GM12878 (cell line): Measurements from ENCODE around the gene PI3. TPM values are rescaled to one million over a fixed set of nuclear protein-coding genes. Genes with fewer than 3 reads are reported as not detected.

Source experiments
- ATAC-seq: fragments of 200-7000 bp; cut with Tn5 transposase; 3 replicates; pipeline ENCODE4 v1.9.1; 2020; ENCODE audit warnings: mild to moderate bottlenecking, moderate library complexity
- BruUV-seq: library from RNA; stranded (reverse); fragments of 400-500 nt; replicated peaks from 2 replicates; lab custom pipeline; 2021; lab: Mats Ljungman, UMichigan
- CTCF ChIA-PET: fragments of 300-600 bp; sonication (Branson Sonifier 250); formaldehyde crosslinking; extraction: SDS; loops from one replicate; lab custom pipeline; 2021; ENCODE audit warnings: inconsistent platforms; lab: Yijun Ruan, JAX
- POLR2A ChIA-PET: fragments of 350-600 bp; formaldehyde crosslinking; extraction: SDS; loops from one replicate; lab custom pipeline; 2021; ENCODE audit warnings: inconsistent platforms; lab: Charles Lee
- RAD21 ChIA-PET: fragments of 300-600 bp; sonication (Branson Sonifier 250); formaldehyde crosslinking; loops from one replicate; lab custom pipeline; 2023; ENCODE audit warnings: antibody characterized with exemption; ENCODE audit not compliant: unreplicated experiment; lab: Charles Lee
- SMC1A ChIA-PET: fragments of 300-600 bp; sonication (Branson Sonifier 250); formaldehyde crosslinking; loops from one replicate; lab custom pipeline; 2023; ENCODE audit not compliant: unreplicated experiment, uncharacterized antibody; lab: Charles Lee
- DNase-seq: peaks from one replicate; pipeline ENCODE4 v3.0.0-alpha.2; 2011; ENCODE audit warnings: low read depth, low spot score
- FAIRE-seq: peaks from 3 replicates; lab custom pipeline; 2011; peaks lifted over from hg19 to GRCh38; lab: Jason Lieb, UNC
- H2AFZ ChIP-seq: 2 replicates; pipeline ENCODE4 v1.6.0; 2011; ENCODE audit warnings: low read depth, low read length, control low read depth; ENCODE audit not compliant: control insufficient read depth
- H3K27ac ChIP-seq: 2 replicates; pipeline ENCODE4 v1.5.1; 2011; ENCODE audit warnings: control low read depth; ENCODE audit not compliant: control insufficient read depth, insufficient read depth
- H3K27me3 ChIP-seq, 2 experiments: replicated peaks in 1 of 2; 2 replicates each; pipeline versions ENCODE4 v1.6.0 to v1.6.1; 2011; ENCODE audit warnings: low read length in 1 of 2; ENCODE audit not compliant: control insufficient read depth in 2 of 2, insufficient read depth in 2 of 2
- H3K36me3 ChIP-seq, 2 experiments: 2 replicates each; pipeline ENCODE4 v1.5.1; 2011; ENCODE audit warnings: low read length in 1 of 2; ENCODE audit not compliant: control insufficient read depth in 2 of 2, insufficient read depth in 2 of 2
- H3K4me1 ChIP-seq: 2 replicates; pipeline ENCODE4 v1.6.1; 2011; ENCODE audit warnings: mild to moderate bottlenecking, low read length, moderate library complexity, mixed read lengths; ENCODE audit not compliant: control insufficient read depth, insufficient read depth
- H3K4me2 ChIP-seq: 2 replicates; pipeline ENCODE4 v1.6.0; 2011; ENCODE audit warnings: control low read depth; ENCODE audit not compliant: control insufficient read depth, insufficient read depth
- H3K4me3 ChIP-seq: fragments of 200-600 bp; sonication (generic); 2 replicates; pipeline ENCODE4 v1.5.1; 2016
- H3K79me2 ChIP-seq: 2 replicates; pipeline ENCODE4 v1.6.0; 2011; ENCODE audit warnings: low read length; ENCODE audit not compliant: control insufficient read depth, insufficient read depth
- H3K9ac ChIP-seq: 2 replicates; pipeline ENCODE4 v1.8.0; 2011; ENCODE audit warnings: low read length, control low read depth, mixed read lengths; ENCODE audit not compliant: control insufficient read depth, insufficient read depth
- H3K9me3 ChIP-seq: replicated peaks from 3 replicates; pipeline ENCODE4 v1.5.1; 2011; ENCODE audit warnings: mild to moderate bottlenecking, low read length; ENCODE audit not compliant: control insufficient read depth, insufficient read depth
- H4K20me1 ChIP-seq: 2 replicates; pipeline ENCODE4 v1.6.0; 2011; ENCODE audit not compliant: control insufficient read depth, insufficient read depth
- ATF3 ChIP-seq: IDR thresholded peaks from 2 replicates; pipeline ENCODE4 v1.6.1; 2011; ENCODE audit warnings: low read depth, mild to moderate bottlenecking, low read length, moderate library complexity, borderline replicate concordance; ENCODE audit errors: extremely low read depth
- CREB1 ChIP-seq: IDR thresholded peaks from 2 replicates; pipeline ENCODE4 v1.6.1; 2012; ENCODE audit warnings: low read depth, mild to moderate bottlenecking, inconsistent platforms
- ETV6 ChIP-seq, 2 experiments: fragments of 450-650 bp in 1 of 2; IDR thresholded peaks in 1 of 2; conservative IDR thresholded peaks in 1 of 2; 2 replicates each; pipeline ENCODE4 v1.6.1; 2014; ENCODE audit warnings: antibody characterized with exemption in 1 of 2, borderline replicate concordance in 1 of 2, low read depth in 1 of 2, mild to moderate bottlenecking in 1 of 2, moderate library complexity in 1 of 2
- KAT2A ChIP-seq: conservative IDR thresholded peaks from 2 replicates; pipeline ENCODE4 v1.6.1; 2011; ENCODE audit warnings: low read depth, low read length; ENCODE audit not compliant: control insufficient read depth
- MYB ChIP-seq: fragments of 150-350 bp; IDR thresholded peaks from 2 replicates; pipeline ENCODE4 v1.6.1; 2014; ENCODE audit warnings: mild to moderate bottlenecking, low read depth, low read length, borderline replicate concordance
- MYC ChIP-seq: IDR thresholded peaks from 2 replicates; pipeline ENCODE4 v1.6.1; 2011; ENCODE audit warnings: mild to moderate bottlenecking, low read length, moderate library complexity, inconsistent platforms; ENCODE audit not compliant: insufficient read depth, insufficient replicate concordance, insufficient read length, severe bottlenecking
- PKNOX1 ChIP-seq: fragments of 450-650 bp; IDR thresholded peaks from 2 replicates; pipeline ENCODE4 v1.6.1; 2016; ENCODE audit warnings: mild to moderate bottlenecking
- SIX5 ChIP-seq: IDR thresholded peaks from 2 replicates; pipeline ENCODE4 v1.6.1; 2011; ENCODE audit warnings: mild to moderate bottlenecking, low read depth, low read length, moderate library complexity; ENCODE audit not compliant: severe bottlenecking
- SP1 ChIP-seq: IDR thresholded peaks from one replicate; pipeline ENCODE4 v1.6.1; 2011; ENCODE audit warnings: low read depth, low read length
- TBL1XR1 ChIP-seq: IDR thresholded peaks from 2 replicates; pipeline ENCODE4 v1.6.1; 2012; ENCODE audit warnings: low read depth, low read length, improper control_type of control experiment
- TCF3 ChIP-seq: IDR thresholded peaks from 2 replicates; pipeline ENCODE4 v1.6.1; 2012; ENCODE audit warnings: low read depth, mild to moderate bottlenecking, low read length, borderline replicate concordance; ENCODE audit not compliant: insufficient read depth
- ZNF207 ChIP-seq: fragments of 450-650 bp; IDR thresholded peaks from 2 replicates; pipeline ENCODE4 v1.6.1; 2014; ENCODE audit warnings: antibody characterized with exemption, mild to moderate bottlenecking, borderline replicate concordance
- ZNF24 ChIP-seq: fragments of 450-650 bp; IDR thresholded peaks from 2 replicates; pipeline ENCODE4 v1.6.1; 2017; ENCODE audit warnings: antibody characterized with exemption, mild to moderate bottlenecking
- ZNF274 ChIP-seq: IDR thresholded peaks from one replicate; pipeline ENCODE4 v1.8.0; 2011; ENCODE audit not compliant: insufficient read length, insufficient read depth
- ZSCAN29 ChIP-seq: fragments of 450-650 bp; IDR thresholded peaks from 2 replicates; pipeline ENCODE4 v1.6.1; 2017; ENCODE audit warnings: mild to moderate bottlenecking, moderate library complexity
- whole genome bisulfite sequencing: methylation state at CpG from one replicate; pipeline ENCODE4 v1.1.6; 2016; ENCODE audit warnings: low lambda C conversion rate; ENCODE audit not compliant: insufficient replicate concordance, insufficient coverage; ENCODE audit errors: missing lambda C conversion rate; 5-methylcytosine and 5-hydroxymethylcytosine counted together
- in situ Hi-C: fragments of 300-500 bp; cut with MboI; formaldehyde crosslinking; loops from 9 replicates; pipeline ENCODE4 v1.14.3; 2018; ENCODE audit warnings: mixed read lengths
- intact Hi-C: fragments of 100-400 bp; cut with micrococcal nuclease; formaldehyde crosslinking; loops from one replicate; pipeline ENCODE4 v1.14.2; 2022; ENCODE audit not compliant: unreplicated experiment
- polyA plus RNA-seq, 11 experiments: library from polyadenylated mRNA; depleted of rRNA in 4 of 11; unstranded in 6 of 11; stranded (reverse) in 5 of 11; fragments of >200 nt; fragmentation: Nextera tagmentation in 4 of 11; fragmentation: Illumina TruSeq in 1 of 11; extraction: Ambion mirVana in 4 of 11; extraction: Trizol in 1 of 11; gene quantifications; 1 replicate in 1 of 11; 2 replicates in 10 of 11; pipeline versions ENCODE4 v1.2.1 to v1.2.3, GENCODE V29; 2011 to 2016; ENCODE audit warnings: inconsistent platforms in 2 of 11, missing spikeins in 2 of 11, low read depth in 1 of 11
- total RNA-seq, 4 experiments: library from RNA; depleted of rRNA in 3 of 4; stranded (reverse); fragments of >200 nt in 3 of 4; fragmentation: Illumina TruSeq in 1 of 4; extraction: Trizol in 1 of 4; gene quantifications; 2 replicates each; pipeline versions ENCODE4 v1.2.1 to v1.2.3, GENCODE V29; 2013 to 2021
- TF ChIP-seq, protein P1 (sequence below): fragments of 450-650 bp; IDR thresholded peaks from 2 replicates; pipeline ENCODE4 v1.6.1; 2017; ENCODE audit warnings: borderline replicate concordance

Gene PI3
- total and polyA plus RNA-seq, 10 of the 15 experiments (the other 5 are each of a cell fraction or from before 2014, with no cell fraction given), result not detected

DNA sequence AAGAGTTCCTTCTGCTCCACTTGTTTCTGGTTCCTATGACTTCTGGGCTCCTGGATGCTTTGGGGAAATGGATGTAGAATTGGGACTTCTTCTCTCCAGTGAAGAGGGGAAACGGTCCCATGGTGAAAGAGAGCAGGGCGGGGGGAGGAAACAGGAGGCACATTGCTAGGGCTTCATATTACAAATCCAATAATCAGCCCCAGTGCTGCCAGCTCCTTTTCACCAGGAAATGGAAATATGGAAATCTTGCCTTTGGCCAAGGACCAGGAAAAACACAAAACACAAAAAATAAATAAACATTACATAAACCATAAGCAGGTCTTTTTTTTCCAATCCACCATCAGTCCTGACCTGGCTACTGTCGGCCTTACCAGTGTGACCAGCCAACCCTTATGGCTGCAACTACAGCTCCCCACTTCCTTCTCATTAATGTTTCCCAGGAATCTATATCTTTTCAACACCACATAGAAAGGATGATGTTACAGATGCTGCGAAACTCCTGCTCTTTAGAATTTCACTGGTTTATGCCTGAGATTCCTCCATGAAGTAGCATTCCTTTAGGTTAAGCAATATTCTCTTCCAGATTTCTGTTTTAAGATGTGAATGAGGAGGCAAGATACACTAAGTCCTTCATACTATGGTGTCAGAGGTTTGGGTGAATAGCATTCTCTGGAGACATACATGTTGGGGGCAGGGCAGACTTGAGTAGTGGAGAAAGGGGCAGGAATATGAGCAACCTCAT lies 2.0 kb downstream of the PI3 start:
- H3K9ac ChIP-seq, result no peak overlapping the region
- H3K4me2 ChIP-seq, result no peak overlapping the region

DNA sequence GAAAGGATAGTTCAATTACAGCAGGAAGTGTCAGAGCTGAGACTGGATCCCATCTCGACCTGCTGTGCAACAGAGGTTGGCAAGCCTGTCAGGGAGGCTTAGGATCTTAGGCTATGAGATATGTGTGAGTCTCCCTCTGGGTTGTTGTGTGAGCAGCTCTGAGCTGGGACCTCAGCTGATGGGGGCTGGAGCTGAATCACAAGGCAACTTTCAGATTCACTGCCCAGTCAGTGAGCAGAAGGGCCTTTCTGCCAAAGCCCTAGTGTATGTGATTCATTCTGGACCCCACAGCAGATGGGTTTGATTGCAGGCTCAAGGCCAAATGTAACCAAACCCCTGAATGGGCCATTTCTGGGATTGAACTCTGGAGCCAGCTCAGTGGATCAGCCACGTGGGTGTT lies 4.5 kb downstream of the PI3 start:
- no peaks in the 10 kb centered on the region for H4K20me1 ChIP-seq
- BruUV-seq, result no TSS peak
- RAD21 ChIA-PET, result no interaction called here
- TF ChIP-seq PKNOX1 (no peak), ATF3 (no peak), SIX5 (no peak), KAT2A (no peak), ZSCAN29 (no peak), ZNF274 (no peak), MYC (no peak), ETV6 (conservative IDR thresholded peaks at IDR 0.05 in 1 of 2, IDR thresholded peaks at IDR 0.05 in 1 of 2; ENCODE audit: borderline replicate concordance in 1 of 2, low read depth in 1 of 2) (no peak), TCF3 (no peak), TBL1XR1 (no peak)
- TF ChIP-seq, protein P1, sequence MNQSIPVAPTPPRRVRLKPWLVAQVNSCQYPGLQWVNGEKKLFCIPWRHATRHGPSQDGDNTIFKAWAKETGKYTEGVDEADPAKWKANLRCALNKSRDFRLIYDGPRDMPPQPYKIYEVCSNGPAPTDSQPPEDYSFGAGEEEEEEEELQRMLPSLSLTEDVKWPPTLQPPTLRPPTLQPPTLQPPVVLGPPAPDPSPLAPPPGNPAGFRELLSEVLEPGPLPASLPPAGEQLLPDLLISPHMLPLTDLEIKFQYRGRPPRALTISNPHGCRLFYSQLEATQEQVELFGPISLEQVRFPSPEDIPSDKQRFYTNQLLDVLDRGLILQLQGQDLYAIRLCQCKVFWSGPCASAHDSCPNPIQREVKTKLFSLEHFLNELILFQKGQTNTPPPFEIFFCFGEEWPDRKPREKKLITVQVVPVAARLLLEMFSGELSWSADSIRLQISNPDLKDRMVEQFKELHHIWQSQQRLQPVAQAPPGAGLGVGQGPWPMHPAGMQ, result no peak

More for the DNA sequence above, 2.0 kb downstream of the PI3 start:
- ATAC-seq, result no peak
- H4K20me1 ChIP-seq, result no peaks in the 10 kb centered on the region
- no peaks in the 10 kb centered on the region for H3K4me1 ChIP-seq
- ChIA-PET SMC1A (no interaction called here), RAD21 (no interaction called here), CTCF (no interaction called here), POLR2A (no interaction called here)
- no peak for DNase-seq
- no TSS peak for BruUV-seq
- no peak overlapping the region for H3K4me3 ChIP-seq
- no peaks in the 10 kb centered on the region for H3K36me3 ChIP-seq
- TF ChIP-seq SP1 (no peak), CREB1 (no peak), ZNF207 (no peak), ZNF24 (no peak), MYB (no peak), TBL1XR1 (no peak)
- H3K79me2 ChIP-seq, result no peaks in the 10 kb centered on the region
- 26% methylated on average over 4 of the region's 4 CpGs for WGBS
- no peak overlapping the region for H3K27ac ChIP-seq
- in situ Hi-C loops (no loop called here), intact Hi-C loops (no loop called here)
- H2AFZ ChIP-seq, result no peak overlapping the region
- H3K9me3 ChIP-seq, result no peaks in the 10 kb centered on the region
- peaks cover 0 to 1% of the 10 kb centered on the region in 2 experiments; a peak in 3 of 4 replicates for H3K27me3 ChIP-seq
- no peak for FAIRE-seq

More for the DNA sequence above, 4.5 kb downstream of the PI3 start:
- in situ Hi-C loops (no loop called here), intact Hi-C loops (no loop called here)
- Histone ChIP-seq H3K4me2 (no peak overlapping the region), H3K9ac (no peak overlapping the region), H3K79me2 (no peaks in the 10 kb centered on the region), H3K27ac (no peak overlapping the region), H3K4me3 (no peak overlapping the region), H3K36me3 (no peaks in the 10 kb centered on the region), H3K27me3 (peaks cover 0 to 1% of the 10 kb centered on the region in 2 experiments; a peak in 3 of 4 replicates), H3K9me3 (no peaks in the 10 kb centered on the region), H2AFZ (no peak overlapping the region), H3K4me1 (no peaks in the 10 kb centered on the region)
- FAIRE-seq (no peak), DNase-seq (no peak), ATAC-seq (no peak)
- WGBS, result 0% methylated on average over 2 of the region's 2 CpGs
- ChIA-PET SMC1A (no interaction called here), CTCF (interaction anchor here (1.0 kb wide), 1 partner anchor 115 kb away, joined by 3 read pairs; no protein-coding TSS in a partner anchor), POLR2A (no interaction called here)
